CD4-positive, alpha-beta T cell (primary cell): ENCODE data around the gene NUDT8. TPM values are rescaled to one million over a fixed set of nuclear protein-coding genes. Genes with fewer than 3 reads are reported as not detected.
"Not testable (repeated sequence)": the region's sequence is repeated elsewhere in the genome, so short reads cannot be mapped to it uniquely, and the experiment has no call there.

Source experiments
- ATAC-seq: fragments of 200-7000 bp; cut with Tn5 transposase; one replicate; pipeline ENCODE4 v1.10.0; 2022; ENCODE audit warnings: mild to moderate bottlenecking; ENCODE audit not compliant: poor library complexity
- CTCF ChIA-PET: fragments of 350-600 bp; sonication (Branson Sonifier 250); formaldehyde crosslinking; loops from one replicate; lab custom pipeline; 2021; ENCODE audit warnings: antibody characterized with exemption, inconsistent platforms; lab: Charles Lee
- POLR2A ChIA-PET: fragments of 350-600 bp; sonication (Branson Sonifier 250); formaldehyde crosslinking; loops from one replicate; lab custom pipeline; 2021; ENCODE audit warnings: antibody characterized with exemption, inconsistent platforms; lab: Charles Lee
- DNase-seq, 14 experiments: peaks; one replicate each; pipeline ENCODE4 v3.0.0-alpha.2; 2013 to 2020; ENCODE audit warnings: mixed read lengths in 2 of 14
- H3K27ac ChIP-seq, 2 donors: one replicate each; pipeline versions ENCODE4 v1.5.1 to v1.7.0; 2013; ENCODE audit warnings: low read length in 2 of 2, low read depth in 1 of 2, mild to moderate bottlenecking in 1 of 2
- H3K27me3 ChIP-seq, 2 experiments: 1 replicate in 1 of 2; 2 replicates in 1 of 2; pipeline versions ENCODE4 v1.6.1 to v1.7.0; 2013; ENCODE audit warnings: low read length in 2 of 2, control low read depth in 1 of 2, mild to moderate bottlenecking in 1 of 2, moderate library complexity in 1 of 2; ENCODE audit not compliant: insufficient read depth in 2 of 2, control insufficient read depth in 1 of 2
- H3K36me3 ChIP-seq: one replicate; pipeline ENCODE4 v1.6.1; 2013; ENCODE audit warnings: low read length, control low read depth; ENCODE audit not compliant: insufficient read depth
- H3K4me1 ChIP-seq: one replicate; pipeline ENCODE4 v1.6.1; 2013; ENCODE audit warnings: low read length, control low read depth; ENCODE audit not compliant: insufficient read depth
- H3K4me3 ChIP-seq: one replicate; pipeline ENCODE4 v1.5.1; 2013; ENCODE audit warnings: mild to moderate bottlenecking, low read length, moderate library complexity
- H3K9me3 ChIP-seq, 2 experiments: 1 replicate in 1 of 2; 2 replicates in 1 of 2; pipeline versions ENCODE4 v1.6.1 to v1.7.0; 2013; ENCODE audit warnings: low read length in 2 of 2, mild to moderate bottlenecking in 2 of 2, control low read depth in 1 of 2, moderate library complexity in 1 of 2; ENCODE audit not compliant: control insufficient read depth in 1 of 2, insufficient read depth in 1 of 2
- H3K27ac Mint-ChIP-seq: one replicate; pipeline ENCODE4 v1.8.0; 2020; ENCODE audit warnings: mixed read lengths
- H3K27me3 Mint-ChIP-seq: one replicate; pipeline ENCODE4 v1.8.0; 2021; ENCODE audit warnings: mixed read lengths
- H3K36me3 Mint-ChIP-seq: one replicate; pipeline ENCODE4 v1.8.0; 2021; ENCODE audit warnings: low read depth, mixed read lengths
- H3K4me1 Mint-ChIP-seq: one replicate; pipeline ENCODE4 v1.8.0; 2021; ENCODE audit warnings: low read depth, mixed read lengths
- H3K4me3 Mint-ChIP-seq: one replicate; pipeline ENCODE4 v1.8.0; 2020; ENCODE audit warnings: mild to moderate bottlenecking, mixed read lengths
- H3K9me3 Mint-ChIP-seq: one replicate; pipeline ENCODE4 v1.8.0; 2020; ENCODE audit warnings: mixed read lengths
- CTCF ChIP-seq: fragments of 200-600 bp; IDR thresholded peaks from one replicate; pipeline ENCODE4 v1.8.0; 2022; ENCODE audit warnings: antibody characterized with exemption, mild to moderate bottlenecking
- intact Hi-C, 2 experiments: fragments of 100-400 bp; cut with DNase I in 1 of 2; cut with micrococcal nuclease in 1 of 2; formaldehyde crosslinking; loops; one replicate each; pipeline versions ENCODE4 v1.15.1 to v1.9.0; 2023 to 2025; cut with DNase I, micrococcal nuclease
- total RNA-seq, 174 experiments: library from RNA in 2 of 174; stranded (reverse) in 2 of 174; gene quantifications; one replicate each; pipeline ENCODE4 v1.2.3 and lab custom pipeline; 2021 to 2026

Gene NUDT8
- total RNA-seq, 2 experiments from 2014 or later = 0.92 to 1.4 TPM

DNA sequence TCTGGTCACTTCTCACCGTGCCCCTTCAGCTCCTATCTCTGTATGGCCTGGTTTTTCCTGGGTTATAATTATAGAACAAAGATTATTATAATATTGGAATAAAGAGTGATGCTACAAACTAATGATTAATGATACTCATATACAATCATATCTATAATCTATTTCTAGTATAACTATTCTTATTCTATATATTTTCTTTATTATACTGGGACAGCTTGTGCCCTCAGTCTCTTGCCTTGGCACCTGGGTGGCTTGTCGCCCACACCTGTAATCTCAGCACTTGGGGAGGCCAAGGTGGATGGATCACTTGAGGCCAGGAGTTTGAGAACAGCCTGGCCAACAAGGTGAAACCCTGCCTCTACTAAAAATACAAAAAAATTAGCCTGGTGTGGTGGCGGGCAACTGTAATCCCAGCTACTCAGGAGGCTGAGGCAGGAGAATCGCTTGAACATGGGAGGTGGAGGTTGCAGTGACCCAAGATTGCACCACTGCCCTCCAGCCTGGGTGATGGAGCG is 30.0 kb upstream of the NUDT8 start:
- not testable (repeated sequence) for H3K36me3 Mint-ChIP-seq
- intact Hi-C loops = loop anchor here (1.0 to 10.0 kb wide), 6 partner anchors 19 to 307 kb away; partner anchors contain the start of genes NUDT8 (in 2 of the 2) and POLD4 (in 2 of the 2)

DNA sequence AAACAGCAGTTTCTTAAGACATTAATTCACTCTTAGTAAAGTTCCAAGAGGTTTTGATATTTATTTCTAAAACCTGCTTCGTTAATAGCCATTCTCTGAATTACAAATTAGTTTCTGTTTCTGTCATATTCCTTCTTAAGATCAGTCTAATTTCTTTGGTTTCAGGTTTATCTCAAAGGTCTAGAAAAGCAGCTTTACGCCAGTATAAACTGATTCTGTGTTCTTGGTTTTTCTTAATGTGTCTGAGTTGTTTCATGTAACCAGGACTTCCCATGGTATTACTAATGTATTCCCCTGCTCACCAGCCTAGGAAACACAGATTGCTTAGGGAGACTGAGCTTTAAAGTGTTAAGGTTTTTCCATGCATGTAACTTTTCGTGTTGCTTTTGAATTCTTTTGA is 27.6 kb upstream of the NUDT8 start:
- H3K27me3 ChIP-seq = no peaks in the 10 kb centered on the region
- no peaks in the 10 kb centered on the region for H3K9me3 ChIP-seq
- Mint-ChIP-seq H3K4me3 (no peak overlapping the region), H3K9me3 (no peaks in the 10 kb centered on the region), H3K27me3 (no peaks in the 10 kb centered on the region), H3K4me1 (no peaks in the 10 kb centered on the region), H3K27ac (no peak overlapping the region), H3K36me3 (no peaks in the 10 kb centered on the region)
- no peak for ATAC-seq
- POLR2A ChIA-PET = interaction anchor here (4.2 kb wide), 1 partner anchor 28 kb away, joined by 32 read pairs; the partner anchor contains the start of gene NUDT8
- no peak for TF ChIP-seq CTCF
- DNase-seq = no peak
- peaks cover 3% of the 10 kb centered on the region for H3K4me1 ChIP-seq
- CTCF ChIA-PET = interaction anchor here (1.1 to 3.9 kb wide), 2 partner anchors 11 to 28 kb away, joined by 3 to 15 read pairs; partner anchors contain the start of gene NUDT8
- intact Hi-C loops = loop anchor here (5.0 to 10.0 kb wide), 2 partner anchors 302 to 305 kb away; partner anchors contain the start of gene POLD4 (in 2 of the 2)
- H3K36me3 ChIP-seq = no peaks in the 10 kb centered on the region
- no peak overlapping the region for H3K4me3 ChIP-seq
- no peak overlapping the region for H3K27ac ChIP-seq

More for the DNA sequence above, 30.0 kb upstream of the NUDT8 start:
- not testable (repeated sequence) for H3K9me3 Mint-ChIP-seq, H3K4me3 Mint-ChIP-seq, H3K27ac ChIP-seq, H3K4me1 Mint-ChIP-seq, DNase-seq, H3K36me3 ChIP-seq, H3K27me3 Mint-ChIP-seq, H3K9me3 ChIP-seq, H3K4me1 ChIP-seq, H3K27ac Mint-ChIP-seq, H3K27me3 ChIP-seq, ATAC-seq, H3K4me3 ChIP-seq
- TF ChIP-seq CTCF = peak; percentile 29
- CTCF ChIA-PET = interaction anchor here (0.6 to 2.1 kb wide), 7 partner anchors 9 to 45 kb away, joined by 3 to 28 read pairs (median 4); partner anchors contain the start of genes ACY3, NUDT8 and TBX10
- POLR2A ChIA-PET = interaction anchor here (0.7 to 4.2 kb wide), 5 partner anchors 9 to 76 kb away, joined by 3 to 32 read pairs (median 3); partner anchors contain the start of genes ACY3, GSTP1 and NUDT8

DNA sequence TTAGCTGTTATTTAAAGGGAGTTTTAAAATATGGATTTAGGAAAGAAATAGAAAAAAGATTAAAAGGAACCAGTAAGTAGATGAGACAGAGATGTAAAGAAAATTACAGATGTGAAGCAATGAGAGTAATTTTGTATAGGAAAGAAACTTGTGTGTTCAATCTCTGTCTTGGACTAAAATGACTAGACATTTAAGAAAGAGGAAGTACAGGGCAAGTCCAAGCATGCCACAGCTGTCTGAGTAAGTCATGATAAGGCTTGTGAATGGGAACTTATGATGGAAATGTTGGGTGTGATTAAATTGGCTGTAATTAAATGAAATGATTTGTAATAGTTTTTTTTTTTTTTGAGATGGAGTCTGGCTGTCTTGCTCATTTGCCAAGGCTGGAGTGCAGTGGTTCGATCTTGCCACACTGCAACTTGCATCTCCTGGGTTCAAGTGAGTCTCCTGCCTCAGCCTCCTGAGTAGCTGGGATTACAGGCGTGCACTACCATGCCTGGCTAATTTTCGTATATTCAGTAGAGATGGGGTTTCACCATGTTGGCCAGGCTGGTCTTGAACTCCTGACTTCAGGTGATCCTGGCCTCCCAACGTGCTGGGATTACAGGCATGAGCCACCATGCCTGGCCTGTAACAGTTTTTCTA is 26.7 kb upstream of the NUDT8 start:
- Mint-ChIP-seq H3K27ac (no peak overlapping the region), H3K4me1 (no peaks in the 10 kb centered on the region), H3K36me3 (no peaks in the 10 kb centered on the region), H3K4me3 (no peak overlapping the region), H3K9me3 (no peaks in the 10 kb centered on the region), H3K27me3 (no peaks in the 10 kb centered on the region)
- Histone ChIP-seq H3K9me3 (no peaks in the 10 kb centered on the region), H3K27me3 (no peaks in the 10 kb centered on the region), H3K4me1 (peaks cover 3% of the 10 kb centered on the region), H3K27ac (no peak overlapping the region), H3K4me3 (no peak overlapping the region), H3K36me3 (no peaks in the 10 kb centered on the region)
- peak in 1 of 14 experiments; percentile 14 for DNase-seq
- intact Hi-C loops = loop anchor here (5.0 to 10.0 kb wide), 2 partner anchors 302 to 304 kb away; partner anchors contain the start of gene POLD4 (in 2 of the 2)
- ChIA-PET POLR2A (interaction anchor here (1.5 kb wide), 1 partner anchor 26 kb away, joined by 4 read pairs; the partner anchor contains the start of gene NUDT8), CTCF (interaction anchor here (1.1 to 3.9 kb wide), 2 partner anchors 10 to 27 kb away, joined by 3 to 15 read pairs; partner anchors contain the start of gene NUDT8)
- TF ChIP-seq CTCF = no peak
- ATAC-seq = no peak
